Natural killer cell (primary cell): ENCODE data around the gene ISCA1. TPM values are rescaled to one million over a fixed set of nuclear protein-coding genes. Genes with fewer than 3 reads are reported as not detected.

Experiments
- ATAC-seq, 3 donors: fragments of 150-1000 bp in 2 of 3; fragments of 200-7000 bp in 1 of 3; cut with Tn5 transposase; 1 replicate in 1 of 3; 2 replicates in 2 of 3; pipeline ENCODE4 v1.10.0; 2021; ENCODE audit warnings: mild to moderate bottlenecking in 2 of 3, moderate library complexity in 2 of 3
- DNase-seq, 2 donors: peaks; one replicate each; pipeline versions ENCODE4 v3.0.0 to v3.0.0-alpha.2; 2013 to 2021; ENCODE audit warnings: mixed read lengths in 1 of 2
- H3K27ac ChIP-seq: one replicate; pipeline ENCODE4 v1.5.1; 2013; ENCODE audit warnings: mild to moderate bottlenecking, low read length
- H3K27me3 ChIP-seq: one replicate; pipeline ENCODE4 v1.6.1; 2013; ENCODE audit warnings: low read length; ENCODE audit not compliant: control insufficient read depth, insufficient read depth
- H3K36me3 ChIP-seq: one replicate; pipeline ENCODE4 v1.6.1; 2013; ENCODE audit warnings: low read length; ENCODE audit not compliant: control insufficient read depth, insufficient read depth
- H3K4me1 ChIP-seq: one replicate; pipeline ENCODE4 v1.6.1; 2013; ENCODE audit warnings: low read length; ENCODE audit not compliant: control insufficient read depth, insufficient read depth
- H3K4me3 ChIP-seq: one replicate; pipeline ENCODE4 v1.5.1; 2013; ENCODE audit warnings: low read length
- H3K9me3 ChIP-seq: one replicate; pipeline ENCODE4 v1.6.1; 2013; ENCODE audit warnings: low read length; ENCODE audit not compliant: control insufficient read depth, insufficient read depth
- H3K27ac Mint-ChIP-seq, 2 donors: one replicate each; pipeline ENCODE4 v1.8.0; 2022; ENCODE audit warnings: mild to moderate bottlenecking in 2 of 2, mixed read lengths in 2 of 2, moderate library complexity in 1 of 2
- H3K27me3 Mint-ChIP-seq, 2 donors: one replicate each; pipeline ENCODE4 v1.8.0; 2022; ENCODE audit warnings: low read depth in 2 of 2, mixed read lengths in 2 of 2
- H3K36me3 Mint-ChIP-seq: one replicate; pipeline ENCODE4 v1.8.0; 2022; ENCODE audit warnings: mixed read lengths
- H3K4me1 Mint-ChIP-seq, 2 donors: one replicate each; pipeline ENCODE4 v1.8.0; 2022; ENCODE audit warnings: mixed read lengths in 2 of 2
- H3K4me3 Mint-ChIP-seq: one replicate; pipeline ENCODE4 v1.8.0; 2022; ENCODE audit warnings: mild to moderate bottlenecking, moderate library complexity, mixed read lengths
- H3K9me3 Mint-ChIP-seq, 2 donors: one replicate each; pipeline ENCODE4 v1.8.0; 2022; ENCODE audit warnings: mixed read lengths in 2 of 2
- CTCF ChIP-seq: fragments of 200-600 bp; IDR thresholded peaks from one replicate; pipeline ENCODE4 v1.8.0; 2022; ENCODE audit warnings: antibody characterized with exemption
- WGBS: methylation state at CpG from one replicate; pipeline ENCODE4 v1.1.7; 2013; ENCODE audit warnings: missing lambda C conversion rate; ENCODE audit not compliant: insufficient coverage; 5-methylcytosine and 5-hydroxymethylcytosine counted together
- intact Hi-C: fragments of 100-400 bp; cut with micrococcal nuclease; formaldehyde crosslinking; loops from one replicate; pipeline ENCODE4 v1.14.2; 2022
- total RNA-seq, 4 donors: library from RNA; stranded (reverse); fragments of 120-200 nt in 1 of 4; gene quantifications; one replicate each; pipeline versions ENCODE4 v1.2.3 to v1.2.4, GENCODE V29; 2013 to 2022

The ISCA1 gene
- total RNA-seq, 3 donors from 2014 or later (not counting 1 experiment from before 2014, with no cell fraction given) = 57.3 to 67.6 (median 63.4) TPM

- peaks cover 8% of the 10 kb centered on the region for H3K36me3 Mint-ChIP-seq
- no peak within 1 kb of the TSS for H3K4me3 Mint-ChIP-seq
- no peak within 1 kb of the TSS for H3K27ac Mint-ChIP-seq
- Histone ChIP-seq H3K4me3 (no peak within 1 kb of the TSS), H3K9me3 (no peaks in the 10 kb centered on the region), H3K4me1 (no peaks in the 10 kb centered on the region), H3K36me3 (peaks cover 9% of the 10 kb centered on the region), H3K27ac (no peak within 1 kb of the TSS), H3K27me3 (no peaks in the 10 kb centered on the region)
- H3K4me1 Mint-ChIP-seq = peaks cover 4 to 16% of the 10 kb centered on the region in 2 donors
- no peak for DNase-seq
- intact Hi-C loops = no loop called here
- peak in 2 of 3 donors; percentile 18 to 27 for ATAC-seq
- 83% methylated on average over 8 of the region's 8 CpGs for WGBS
- H3K9me3 Mint-ChIP-seq = no peaks in the 10 kb centered on the region
- H3K27me3 Mint-ChIP-seq = no peaks in the 10 kb centered on the region
- no peak for TF ChIP-seq CTCF
Measured at GRCh38 chr9:86259557-86259956, 22.8 kb downstream of the ISCA1 start, which contains the start of gene C9orf153. TSS of gene C9orf153 (minus strand) at chr9:86259657. CDS start at chr9:86229603, 30,054 bp downstream.

- Mint-ChIP-seq H3K27me3 (peaks cover 0 to 3% of the 10 kb centered on the region in 2 donors), H3K36me3 (no peaks in the 10 kb centered on the region)
- WGBS = 100% methylated on average over 2 of the region's 2 CpGs
Measured at GRCh38 chr9:86257391-86257790, 24.9 kb downstream of the ISCA1 start.

GRCh38 chr9:86256653-86257052, 25.7 kb downstream of the ISCA1 start:
- Mint-ChIP-seq H3K9me3 (peaks cover 0 to 1% of the 10 kb centered on the region in 2 donors), H3K27ac (no peak overlapping the region), H3K36me3 (no peaks in the 10 kb centered on the region), H3K27me3 (peaks cover 0 to 3% of the 10 kb centered on the region in 2 donors), H3K4me1 (peaks cover 0 to 6% of the 10 kb centered on the region in 2 donors), H3K4me3 (no peak overlapping the region)
- Histone ChIP-seq H3K4me3 (no peak overlapping the region), H3K27ac (no peak overlapping the region), H3K36me3 (no peaks in the 10 kb centered on the region), H3K27me3 (no peaks in the 10 kb centered on the region), H3K9me3 (no peaks in the 10 kb centered on the region), H3K4me1 (no peaks in the 10 kb centered on the region)
- WGBS = 90% methylated on average over 3 of the region's 3 CpGs
- intact Hi-C loops = no loop called here
- DNase-seq = no peak
- no peak for ATAC-seq
- no peak for TF ChIP-seq CTCF

More at GRCh38 chr9:86257391-86257790, 24.9 kb downstream of the ISCA1 start:
- Histone ChIP-seq H3K27me3 (no peaks in the 10 kb centered on the region), H3K9me3 (no peaks in the 10 kb centered on the region), H3K36me3 (no peaks in the 10 kb centered on the region), H3K4me1 (no peaks in the 10 kb centered on the region), H3K27ac (no peak overlapping the region), H3K4me3 (no peak overlapping the region)
- ATAC-seq (no peak), DNase-seq (no peak)
- Mint-ChIP-seq H3K9me3 (no peaks in the 10 kb centered on the region), H3K27ac (no peak overlapping the region), H3K4me1 (peaks cover 0 to 6% of the 10 kb centered on the region in 2 donors), H3K4me3 (no peak overlapping the region)
- intact Hi-C loops = no loop called here
- TF ChIP-seq CTCF = no peak

- Mint-ChIP-seq H3K27me3 (peaks cover 0 to 3% of the 10 kb centered on the region in 2 donors), H3K27ac (no peak overlapping the region), H3K4me1 (no peaks in the 10 kb centered on the region), H3K9me3 (peaks cover 0 to 2% of the 10 kb centered on the region in 2 donors), H3K4me3 (no peak overlapping the region), H3K36me3 (no peaks in the 10 kb centered on the region)
- intact Hi-C loops = no loop called here
- H3K27me3 ChIP-seq = no peaks in the 10 kb centered on the region
- H3K4me3 ChIP-seq = no peak overlapping the region
- TF ChIP-seq CTCF = no peak
- H3K9me3 ChIP-seq = no peaks in the 10 kb centered on the region
- no peak overlapping the region for H3K27ac ChIP-seq
- no peaks in the 10 kb centered on the region for H3K36me3 ChIP-seq
- no peak for ATAC-seq
- no peaks in the 10 kb centered on the region for H3K4me1 ChIP-seq
- DNase-seq = no peak
- 94% methylated on average over 3 of the region's 3 CpGs for WGBS
Measured at GRCh38 chr9:86253577-86253976, 28.8 kb downstream of the ISCA1 start.
